D721Med (cell line): ENCODE results near the gene KRT9.
"Not testable (repeated sequence)": the region's sequence is repeated elsewhere in the genome, so short reads cannot be mapped to it uniquely, and the experiment has no call there.

Source experiments
- DNase-seq: peaks from one replicate; pipeline ENCODE4 v3.0.0; 2011; ENCODE audit warnings: low spot score; ENCODE audit not compliant: insufficient read length
- FAIRE-seq: peaks from 2 replicates; lab custom pipeline; 2011; peaks lifted over from hg19 to GRCh38; lab: Jason Lieb, UNC
- TF ChIP-seq, protein P1 (sequence below): IDR thresholded peaks from 2 replicates; pipeline ENCODE4 v1.5.1; 2012; ENCODE audit warnings: mild to moderate bottlenecking, control low read depth; ENCODE audit not compliant: insufficient read depth; ENCODE audit errors: missing control alignments

The KRT9 gene

DNA sequence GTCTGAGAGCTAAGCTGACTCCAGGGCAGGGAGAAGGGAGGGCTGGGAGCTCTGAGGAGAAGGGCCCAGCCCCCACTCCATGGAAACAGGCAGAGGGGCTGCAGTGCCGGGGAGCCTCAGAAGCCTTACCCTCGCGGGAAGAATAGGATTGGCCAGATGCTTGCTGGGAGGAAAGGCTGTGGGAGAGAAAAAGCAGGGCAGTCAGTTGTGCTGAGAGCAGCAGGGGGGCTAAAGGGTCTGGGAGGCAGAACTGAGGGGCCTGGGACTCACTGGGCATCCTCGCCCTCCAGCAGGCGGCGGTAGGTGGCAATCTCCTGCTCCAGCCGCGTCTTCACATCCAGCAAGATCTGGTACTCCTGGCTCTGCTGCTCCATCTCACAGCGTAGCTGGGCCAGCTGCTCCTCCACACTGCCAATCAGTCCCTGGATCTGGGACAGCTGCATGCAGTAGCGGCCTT, 38.2 kb upstream of the KRT9 start:
- FAIRE-seq, DNase-seq: not testable (repeated sequence)
- TF ChIP-seq, protein P1, sequence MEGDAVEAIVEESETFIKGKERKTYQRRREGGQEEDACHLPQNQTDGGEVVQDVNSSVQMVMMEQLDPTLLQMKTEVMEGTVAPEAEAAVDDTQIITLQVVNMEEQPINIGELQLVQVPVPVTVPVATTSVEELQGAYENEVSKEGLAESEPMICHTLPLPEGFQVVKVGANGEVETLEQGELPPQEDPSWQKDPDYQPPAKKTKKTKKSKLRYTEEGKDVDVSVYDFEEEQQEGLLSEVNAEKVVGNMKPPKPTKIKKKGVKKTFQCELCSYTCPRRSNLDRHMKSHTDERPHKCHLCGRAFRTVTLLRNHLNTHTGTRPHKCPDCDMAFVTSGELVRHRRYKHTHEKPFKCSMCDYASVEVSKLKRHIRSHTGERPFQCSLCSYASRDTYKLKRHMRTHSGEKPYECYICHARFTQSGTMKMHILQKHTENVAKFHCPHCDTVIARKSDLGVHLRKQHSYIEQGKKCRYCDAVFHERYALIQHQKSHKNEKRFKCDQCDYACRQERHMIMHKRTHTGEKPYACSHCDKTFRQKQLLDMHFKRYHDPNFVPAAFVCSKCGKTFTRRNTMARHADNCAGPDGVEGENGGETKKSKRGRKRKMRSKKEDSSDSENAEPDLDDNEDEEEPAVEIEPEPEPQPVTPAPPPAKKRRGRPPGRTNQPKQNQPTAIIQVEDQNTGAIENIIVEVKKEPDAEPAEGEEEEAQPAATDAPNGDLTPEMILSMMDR, result peak; percentile 28

- DNase-seq, FAIRE-seq: not testable (repeated sequence)
These were observed 35.1 kb upstream of the KRT9 start for GRCh38 chr17:41606930-41607329.

DNA sequence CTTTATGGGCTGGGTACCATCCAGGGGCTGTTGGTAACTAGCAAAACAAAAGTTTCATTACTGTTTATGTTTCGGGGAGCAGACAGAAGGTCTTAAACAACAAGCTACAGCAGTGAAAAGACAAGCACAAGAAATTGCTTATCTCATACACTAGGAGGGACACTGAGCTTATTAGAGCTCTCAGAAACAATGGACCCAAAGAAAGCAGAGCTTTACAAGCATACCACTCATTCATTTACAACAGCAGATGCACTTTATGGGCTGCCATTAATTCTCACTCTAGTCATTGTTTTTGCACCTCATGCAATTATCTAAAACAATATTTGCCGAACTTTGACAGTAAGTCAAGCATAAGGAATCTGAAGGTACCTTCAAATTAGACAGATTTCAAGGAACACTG, 30.7 kb upstream of the KRT9 start:
- FAIRE-seq (no peak), DNase-seq (no peak)
- TF ChIP-seq, protein P1, result no peak

DNA sequence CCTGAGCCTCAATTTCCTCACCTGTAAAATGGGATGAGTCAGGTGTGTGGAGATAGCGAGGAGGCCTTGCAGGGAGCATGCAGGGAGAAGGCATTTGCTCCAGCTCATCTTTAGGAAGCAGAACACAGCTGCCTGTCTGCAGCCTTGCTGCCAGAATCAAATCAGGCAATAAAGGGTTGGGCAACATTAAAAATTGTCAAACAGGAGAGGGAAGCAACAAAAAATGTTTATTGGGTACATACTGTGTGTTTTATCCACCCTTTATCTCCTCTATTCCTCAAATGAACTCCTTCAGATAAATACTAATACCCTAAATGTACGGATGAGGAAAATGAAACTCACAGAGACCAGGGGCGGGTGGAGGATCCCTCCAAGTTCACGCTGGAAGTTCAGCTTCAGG, 28.5 kb upstream of the KRT9 start:
- DNase-seq (no peak), FAIRE-seq (no peak)
- TF ChIP-seq, protein P1, result no peak

DNA sequence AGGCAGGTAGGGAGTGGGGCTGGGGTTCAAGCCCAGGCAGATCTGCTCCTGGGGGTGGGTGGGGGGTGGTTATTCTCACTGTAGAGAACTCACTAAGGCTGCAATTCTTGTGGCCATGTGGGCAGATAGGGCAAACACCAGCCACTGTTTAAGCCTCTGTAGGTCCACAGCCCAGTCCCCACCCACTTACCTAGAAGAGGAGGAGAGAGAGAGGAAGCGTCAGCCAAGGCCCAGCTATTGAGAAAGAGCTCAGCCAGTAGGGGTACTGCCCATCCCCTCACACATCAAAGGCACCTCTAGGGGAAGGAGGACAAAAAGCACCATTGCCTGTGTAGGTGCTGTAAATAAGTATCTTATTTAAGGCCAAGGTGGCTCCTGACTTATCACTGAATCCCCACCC, 27.8 kb upstream of the KRT9 start:
- TF ChIP-seq, protein P1, result no peak
- no peak for DNase-seq
- FAIRE-seq, result no peak

DNA sequence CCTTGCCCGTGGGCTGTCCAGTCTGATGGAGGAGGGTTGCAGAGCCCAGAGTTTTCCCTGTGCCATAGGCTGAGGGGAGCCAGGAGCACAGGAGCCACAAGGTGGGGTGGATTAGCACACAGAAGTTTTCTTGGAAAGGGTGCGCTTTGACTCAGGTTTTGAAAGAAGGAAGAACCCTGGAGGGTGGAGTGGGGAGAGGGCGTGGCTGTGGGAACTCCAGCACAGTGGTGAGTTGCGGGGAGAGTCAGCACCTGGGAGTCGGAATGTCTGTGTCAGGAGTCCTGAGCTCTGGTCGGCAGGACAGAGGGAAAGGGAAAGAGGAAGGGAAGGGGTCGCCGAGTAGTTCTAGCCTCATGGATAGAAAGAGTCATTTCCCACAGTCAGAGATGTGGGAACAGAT, 23.7 kb upstream of the KRT9 start:
- FAIRE-seq (no peak), DNase-seq (no peak)
- TF ChIP-seq, protein P1, result no peak

- DNase-seq (no peak), FAIRE-seq (no peak)
- TF ChIP-seq, protein P1, result no peak
These were observed 22.6 kb upstream of the KRT9 start for GRCh38 chr17:41594363-41594915.

DNA sequence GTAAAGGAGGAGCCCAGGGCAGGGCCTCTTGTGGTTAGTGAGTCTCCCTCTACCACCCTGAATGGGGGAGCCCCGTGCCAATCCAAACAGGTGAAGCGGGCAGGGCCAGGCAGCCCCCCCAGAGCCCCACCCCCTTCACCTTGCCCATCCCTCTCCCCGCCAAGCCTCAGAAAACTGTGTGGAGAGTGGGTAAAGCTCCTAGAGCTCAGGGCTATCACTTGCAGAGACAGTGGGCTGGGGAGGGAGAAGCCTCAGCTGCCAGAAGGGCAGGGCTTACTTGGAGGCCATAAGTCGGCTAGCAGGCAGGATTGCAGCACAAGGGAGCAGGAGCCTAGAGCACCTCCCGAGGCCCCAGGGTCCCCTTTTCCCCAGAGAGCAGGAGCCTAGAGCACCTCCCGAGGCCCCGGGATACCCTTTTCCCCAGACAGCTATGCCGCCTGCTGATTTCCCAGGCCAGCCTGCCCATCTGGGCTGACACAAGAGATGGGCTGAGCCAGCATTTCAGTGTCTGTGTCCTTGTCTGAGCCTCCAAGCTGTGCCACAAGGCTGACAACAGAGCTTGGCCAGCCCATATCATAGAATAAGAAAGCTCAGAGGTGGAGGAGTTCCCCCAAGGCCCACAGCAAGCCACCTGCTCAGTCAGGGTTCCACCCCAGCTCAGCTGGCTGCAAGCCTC, 21.6 kb upstream of the KRT9 start:
- FAIRE-seq (no peak), DNase-seq (no peak)
- TF ChIP-seq, protein P1, result no peak
